RWPE2 (cell line): ENCODE measurements around the gene AHCYL2.
"Not testable (repeated sequence)": the region's sequence is repeated elsewhere in the genome, so short reads cannot be mapped to it uniquely, and the experiment has no call there.

Source experiments
- ATAC-seq: fragments of 200-7000 bp; cut with Tn5 transposase; 3 replicates; pipeline ENCODE4 v1.9.1; 2021; ENCODE audit warnings: low read depth
- DNase-seq: peaks from one replicate; pipeline ENCODE4 v3.0.0-alpha.2; 2020; ENCODE audit warnings: low spot score
- H3K27ac ChIP-seq: fragments of 450-650 bp; 2 replicates; pipeline ENCODE4 v1.5.1; 2017; ENCODE audit warnings: mild to moderate bottlenecking; ENCODE audit not compliant: poor library complexity, severe bottlenecking
- H3K27me3 ChIP-seq: fragments of 250-450 bp; sonication (Bioruptor Pico); 2 replicates; pipeline ENCODE4 v1.5.1; 2021; ENCODE audit warnings: mild to moderate bottlenecking, moderate library complexity; ENCODE audit not compliant: insufficient read depth, poor library complexity, severe bottlenecking
- H3K36me3 ChIP-seq: fragments of 250-450 bp; sonication (Bioruptor Pico); 2 replicates; pipeline ENCODE4 v1.5.1; 2020; ENCODE audit warnings: low read depth, mild to moderate bottlenecking, moderate library complexity
- H3K4me1 ChIP-seq: fragments of 250-450 bp; sonication (Bioruptor Pico); 2 replicates; pipeline ENCODE4 v1.5.1; 2021; ENCODE audit warnings: mild to moderate bottlenecking, moderate library complexity; ENCODE audit not compliant: insufficient read depth, poor library complexity, severe bottlenecking
- H3K4me3 ChIP-seq: fragments of 250-450 bp; sonication (Bioruptor Pico); 2 replicates; pipeline ENCODE4 v1.5.1; 2021; ENCODE audit warnings: mild to moderate bottlenecking, moderate library complexity; ENCODE audit not compliant: severe bottlenecking
- H3K9me3 ChIP-seq: fragments of 250-450 bp; sonication (Bioruptor Pico); 2 replicates; pipeline ENCODE4 v1.5.1; 2021; ENCODE audit warnings: mild to moderate bottlenecking, moderate library complexity; ENCODE audit not compliant: severe bottlenecking
- TF ChIP-seq, protein P1 (sequence below): fragments of 450-650 bp; IDR thresholded peaks from one replicate; pipeline ENCODE4 v1.5.1; 2017; ENCODE audit warnings: mild to moderate bottlenecking, moderate library complexity; ENCODE audit not compliant: poor library complexity, severe bottlenecking

AHCYL2 gene

DNA sequence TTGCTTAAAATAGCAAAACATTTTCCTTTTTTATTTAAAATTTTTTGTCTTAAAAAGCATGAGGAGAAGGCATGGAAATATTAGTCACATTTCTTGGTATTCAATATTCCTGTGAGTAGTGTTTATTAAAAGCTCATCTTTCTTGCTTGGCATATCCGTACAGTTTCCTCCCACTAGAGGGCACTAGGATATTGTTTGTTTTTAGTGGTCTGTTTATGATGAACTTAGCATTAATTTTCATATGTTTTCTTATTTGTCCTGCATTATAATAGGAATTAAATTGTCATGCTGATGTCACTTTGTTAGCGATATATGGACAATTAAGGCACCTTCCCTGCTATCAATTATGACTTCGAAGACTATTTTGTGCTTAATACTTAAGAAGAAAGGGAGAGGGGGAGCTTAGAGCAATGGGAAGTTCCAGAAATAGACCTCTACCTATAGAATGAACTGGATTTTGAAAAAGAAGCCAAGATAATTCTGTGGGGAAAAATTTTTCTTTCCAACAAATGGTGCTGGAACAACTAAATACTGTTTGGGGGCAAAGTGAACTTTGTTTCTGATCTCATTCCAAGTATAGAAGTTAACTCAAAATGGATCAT lies 118.4 kb downstream of the AHCYL2 start:
- no peaks in the 10 kb centered on the region for H3K27me3 ChIP-seq
- ATAC-seq, result peak; percentile 59; the same call in 2 of the 3 replicates
- TF ChIP-seq, protein P1, sequence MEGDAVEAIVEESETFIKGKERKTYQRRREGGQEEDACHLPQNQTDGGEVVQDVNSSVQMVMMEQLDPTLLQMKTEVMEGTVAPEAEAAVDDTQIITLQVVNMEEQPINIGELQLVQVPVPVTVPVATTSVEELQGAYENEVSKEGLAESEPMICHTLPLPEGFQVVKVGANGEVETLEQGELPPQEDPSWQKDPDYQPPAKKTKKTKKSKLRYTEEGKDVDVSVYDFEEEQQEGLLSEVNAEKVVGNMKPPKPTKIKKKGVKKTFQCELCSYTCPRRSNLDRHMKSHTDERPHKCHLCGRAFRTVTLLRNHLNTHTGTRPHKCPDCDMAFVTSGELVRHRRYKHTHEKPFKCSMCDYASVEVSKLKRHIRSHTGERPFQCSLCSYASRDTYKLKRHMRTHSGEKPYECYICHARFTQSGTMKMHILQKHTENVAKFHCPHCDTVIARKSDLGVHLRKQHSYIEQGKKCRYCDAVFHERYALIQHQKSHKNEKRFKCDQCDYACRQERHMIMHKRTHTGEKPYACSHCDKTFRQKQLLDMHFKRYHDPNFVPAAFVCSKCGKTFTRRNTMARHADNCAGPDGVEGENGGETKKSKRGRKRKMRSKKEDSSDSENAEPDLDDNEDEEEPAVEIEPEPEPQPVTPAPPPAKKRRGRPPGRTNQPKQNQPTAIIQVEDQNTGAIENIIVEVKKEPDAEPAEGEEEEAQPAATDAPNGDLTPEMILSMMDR, result peak; percentile 91
- no peaks in the 10 kb centered on the region for H3K9me3 ChIP-seq
- no peak overlapping the region for H3K4me3 ChIP-seq
- no peak for DNase-seq
- no peaks in the 10 kb centered on the region for H3K36me3 ChIP-seq
- H3K27ac ChIP-seq, result no peak overlapping the region
- H3K4me1 ChIP-seq, result peaks cover 6% of the 10 kb centered on the region

DNA sequence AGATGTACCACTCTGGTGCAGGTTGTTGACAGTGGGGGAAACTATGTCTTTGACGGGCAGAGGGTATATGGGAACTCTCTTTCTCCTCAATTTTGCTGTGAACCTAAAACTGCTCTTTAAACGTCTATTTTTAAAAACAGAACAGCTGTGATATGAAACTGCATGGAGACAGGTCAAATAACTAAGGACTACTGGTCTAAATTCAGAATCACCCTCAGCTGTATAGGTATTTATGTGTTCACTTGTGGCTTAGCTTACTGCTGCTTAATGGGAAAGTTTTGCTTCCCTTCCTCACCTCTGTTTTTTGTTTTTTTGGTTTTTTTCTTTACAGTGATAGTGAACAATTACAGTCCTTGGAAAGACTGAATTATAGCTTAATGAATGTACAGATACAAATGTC lies 122.5 kb downstream of the AHCYL2 start:
- Histone ChIP-seq H3K27ac (no peak overlapping the region), H3K9me3 (no peaks in the 10 kb centered on the region), H3K36me3 (no peaks in the 10 kb centered on the region), H3K27me3 (no peaks in the 10 kb centered on the region), H3K4me1 (peaks cover 6% of the 10 kb centered on the region), H3K4me3 (no peak overlapping the region)
- no peak for DNase-seq
- TF ChIP-seq, protein P1, result no peak
- ATAC-seq, result no peak

DNA sequence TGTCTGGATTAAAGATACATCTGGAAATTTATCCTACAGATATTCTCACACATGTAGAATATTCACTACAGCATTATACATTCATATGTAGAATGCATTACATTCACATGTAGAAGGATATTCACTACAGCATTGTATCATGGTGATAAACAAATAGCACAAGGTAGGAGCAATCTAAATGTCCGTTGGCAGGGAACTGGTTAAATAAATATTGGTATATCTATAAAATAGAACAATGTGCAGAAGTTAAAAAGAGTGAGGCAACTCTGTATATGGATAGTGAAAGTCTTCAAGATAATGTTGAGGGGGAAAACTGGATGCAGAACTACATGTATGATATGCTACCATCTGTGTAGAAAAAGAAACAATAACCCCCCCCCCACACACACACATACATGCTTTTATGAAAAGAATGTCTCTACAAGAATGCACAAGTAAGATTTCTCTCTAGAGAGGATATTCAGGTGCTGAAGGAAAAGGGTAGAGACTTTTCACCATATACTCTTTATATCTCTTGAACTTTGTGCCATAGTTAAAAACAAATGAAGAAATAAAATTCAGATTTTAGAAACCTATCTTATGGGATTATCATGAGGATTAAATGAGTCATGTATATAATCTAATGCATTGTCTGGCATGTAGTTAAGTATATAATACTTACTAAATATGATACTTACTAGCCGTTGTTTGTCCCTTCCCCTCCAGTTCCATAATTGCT lies 123.4 kb downstream of the AHCYL2 start:
- Histone ChIP-seq H3K27ac (no peak overlapping the region), H3K4me1 (peaks cover 6% of the 10 kb centered on the region), H3K4me3 (no peak overlapping the region), H3K27me3 (no peaks in the 10 kb centered on the region), H3K36me3 (no peaks in the 10 kb centered on the region), H3K9me3 (no peaks in the 10 kb centered on the region)
- TF ChIP-seq, protein P1, result no peak
- ATAC-seq, result no peak
- no peak for DNase-seq

DNA sequence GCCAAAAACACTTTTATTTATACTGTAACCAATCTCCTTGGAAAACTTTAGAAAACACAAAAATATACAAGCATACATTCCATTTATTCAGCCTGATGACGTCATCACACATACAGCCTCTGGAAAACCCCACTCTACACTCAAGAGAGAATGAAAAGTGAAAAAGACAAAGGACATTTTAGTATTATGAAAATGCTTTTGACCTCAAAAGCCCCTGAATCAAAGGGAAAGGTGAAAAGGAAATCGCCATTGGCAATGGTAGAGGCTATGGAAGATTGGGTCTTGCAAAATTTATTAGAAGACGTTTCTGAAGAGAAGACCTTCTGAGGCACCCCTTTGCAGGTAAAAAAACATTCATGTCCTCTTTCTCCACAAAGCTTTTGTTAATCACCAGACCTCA lies 126.5 kb downstream of the AHCYL2 start:
- no peak for DNase-seq

DNA sequence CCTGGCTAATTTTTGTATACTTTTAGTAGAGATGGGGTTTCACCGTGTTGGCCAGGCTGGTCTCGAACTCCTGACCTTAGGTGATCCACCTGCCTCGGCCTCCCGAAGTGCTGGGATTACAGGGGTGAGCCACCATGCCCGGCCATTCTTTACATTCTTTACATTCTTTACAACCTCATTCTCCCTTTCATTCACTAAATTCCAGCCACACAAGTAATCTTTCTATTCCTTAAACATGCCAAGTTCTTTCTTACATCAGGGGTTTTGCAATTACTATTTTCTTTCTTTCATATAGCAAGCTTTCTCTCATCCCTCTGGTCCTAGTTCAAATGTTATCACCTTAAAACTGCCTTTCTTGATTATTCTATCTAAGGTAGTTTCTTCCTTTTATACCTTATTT lies 128.3 kb downstream of the AHCYL2 start:
- not testable (repeated sequence) for H3K4me1 ChIP-seq, H3K36me3 ChIP-seq, H3K27ac ChIP-seq, H3K27me3 ChIP-seq, ATAC-seq, H3K4me3 ChIP-seq, DNase-seq, H3K9me3 ChIP-seq

More for the DNA sequence above, 126.5 kb downstream of the AHCYL2 start:
- H3K27me3 ChIP-seq, result no peaks in the 10 kb centered on the region
- no peaks in the 10 kb centered on the region for H3K36me3 ChIP-seq
- H3K27ac ChIP-seq, result no peak overlapping the region
- TF ChIP-seq, protein P1, result no peak
- no peaks in the 10 kb centered on the region for H3K4me1 ChIP-seq
- H3K9me3 ChIP-seq, result no peaks in the 10 kb centered on the region
- H3K4me3 ChIP-seq, result no peak overlapping the region
- no peak for ATAC-seq
